ENCODE measurements around the gene TLCD3B.

GRCh38 chr16:30079480-30079879, 48.4 kb upstream of the TLCD3B start:
- TF ChIP-seq CTCF (conservative IDR thresholded peaks at IDR 0.05; ENCODE audit: low read depth, low read length) (no peak), EZH2 (IDR thresholded peaks at IDR 0.05; ENCODE audit: low read length, unreplicated experiment) (no peak), EZH2phosphoT487 (IDR thresholded peaks at IDR 0.05; ENCODE audit: borderline replicate concordance, low read length) (no peak)

All from PC-3 (cell line).